ENCODE results near the gene RALGPS1. TPM values are rescaled to one million over a fixed set of nuclear protein-coding genes. Genes with fewer than 3 reads are reported as not detected.
A peak's percentile ranks its signal among the peaks of the same experiment; 100 is the strongest.

RALGPS1 gene
- total RNA-seq, 2 experiments from 2014 or later = 1.9 to 2.2 TPM

DNA sequence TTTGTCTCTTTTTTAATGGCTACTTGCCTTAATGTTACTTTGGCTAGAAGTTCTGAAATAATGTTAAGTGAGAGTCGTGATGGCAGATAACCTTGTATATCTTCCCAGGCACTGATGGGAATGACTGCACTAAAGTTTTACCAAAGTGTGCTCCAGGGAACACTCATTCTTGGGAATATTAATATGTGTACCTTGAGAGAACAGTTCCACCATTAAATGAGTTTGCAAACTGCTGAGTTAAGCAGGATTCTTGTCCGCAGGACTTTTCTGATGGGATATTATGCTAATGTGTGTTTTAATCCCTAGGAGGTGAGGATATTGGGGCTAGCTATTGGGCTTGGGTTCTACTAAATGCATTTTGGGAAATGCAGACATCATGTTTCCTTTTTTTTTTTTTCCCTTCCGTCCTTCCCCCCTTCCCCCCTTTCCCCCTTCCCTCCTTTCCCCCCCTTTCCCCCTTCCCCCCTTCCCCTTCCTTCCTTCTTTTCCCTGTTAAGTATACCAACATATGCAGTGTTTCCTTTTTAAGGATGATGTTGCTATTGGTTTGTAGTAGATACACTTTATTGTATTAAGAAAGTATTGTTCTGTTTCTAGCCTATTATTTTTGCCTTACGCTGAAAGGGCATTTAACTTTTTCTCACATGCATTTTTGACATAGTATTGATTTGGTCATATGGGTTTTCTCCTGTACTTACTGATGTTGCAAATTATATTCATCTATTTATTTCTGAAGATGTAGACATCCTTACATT is 38.6 kb upstream of the RALGPS1 start:
- POLR2A ChIA-PET = interaction anchor here (0.5 kb wide), 1 partner anchor 1082 kb away, joined by 3 read pairs; no protein-coding TSS in a partner anchor
- Mint-ChIP-seq H3K27me3 (no peaks in the 10 kb centered on the region), H3K4me1 (ENCODE audit: low read depth) (peaks cover 36% of the 10 kb centered on the region), H3K4me3 (no peak overlapping the region), H3K9me3 (no peaks in the 10 kb centered on the region), H3K36me3 (ENCODE audit: low read depth) (peaks cover 20% of the 10 kb centered on the region), H3K27ac (peak overlapping the region; percentile 1)
- TF ChIP-seq, protein P1, sequence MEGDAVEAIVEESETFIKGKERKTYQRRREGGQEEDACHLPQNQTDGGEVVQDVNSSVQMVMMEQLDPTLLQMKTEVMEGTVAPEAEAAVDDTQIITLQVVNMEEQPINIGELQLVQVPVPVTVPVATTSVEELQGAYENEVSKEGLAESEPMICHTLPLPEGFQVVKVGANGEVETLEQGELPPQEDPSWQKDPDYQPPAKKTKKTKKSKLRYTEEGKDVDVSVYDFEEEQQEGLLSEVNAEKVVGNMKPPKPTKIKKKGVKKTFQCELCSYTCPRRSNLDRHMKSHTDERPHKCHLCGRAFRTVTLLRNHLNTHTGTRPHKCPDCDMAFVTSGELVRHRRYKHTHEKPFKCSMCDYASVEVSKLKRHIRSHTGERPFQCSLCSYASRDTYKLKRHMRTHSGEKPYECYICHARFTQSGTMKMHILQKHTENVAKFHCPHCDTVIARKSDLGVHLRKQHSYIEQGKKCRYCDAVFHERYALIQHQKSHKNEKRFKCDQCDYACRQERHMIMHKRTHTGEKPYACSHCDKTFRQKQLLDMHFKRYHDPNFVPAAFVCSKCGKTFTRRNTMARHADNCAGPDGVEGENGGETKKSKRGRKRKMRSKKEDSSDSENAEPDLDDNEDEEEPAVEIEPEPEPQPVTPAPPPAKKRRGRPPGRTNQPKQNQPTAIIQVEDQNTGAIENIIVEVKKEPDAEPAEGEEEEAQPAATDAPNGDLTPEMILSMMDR (IDR thresholded peaks at IDR 0.05) = no peak
- ATAC-seq = no peak
- CTCF ChIA-PET = no interaction called here
- intact Hi-C loops (cut with micrococcal nuclease) = no loop called here
- no peak for DNase-seq

DNA sequence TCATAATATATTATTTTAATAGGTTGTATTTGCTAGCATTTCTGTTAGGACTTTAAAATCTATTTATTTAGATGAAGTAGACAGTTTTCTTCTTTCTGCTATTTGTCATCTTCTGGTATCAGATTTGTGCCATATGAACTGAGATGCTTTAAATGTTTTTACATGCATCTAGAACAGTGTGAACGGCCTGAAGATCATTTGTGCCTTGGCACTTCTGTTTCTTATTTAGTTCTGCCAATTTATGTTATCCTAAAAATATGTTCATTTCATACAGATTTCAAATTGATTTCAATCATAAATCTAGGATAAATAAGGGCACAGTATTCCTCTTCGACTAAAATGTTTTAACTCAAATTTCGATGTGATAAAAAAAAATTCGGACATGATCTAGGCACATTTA is 38.1 kb upstream of the RALGPS1 start:
- intact Hi-C loops (cut with micrococcal nuclease) = no loop called here
- TF ChIP-seq, protein P1 (IDR thresholded peaks at IDR 0.05) = no peak
- Mint-ChIP-seq H3K27me3 (no peaks in the 10 kb centered on the region), H3K27ac (no peak overlapping the region), H3K36me3 (ENCODE audit: low read depth) (peaks cover 20% of the 10 kb centered on the region), H3K9me3 (no peaks in the 10 kb centered on the region), H3K4me3 (no peak overlapping the region), H3K4me1 (ENCODE audit: low read depth) (peaks cover 36% of the 10 kb centered on the region)
- POLR2A ChIA-PET = interaction anchor here (0.5 kb wide), 1 partner anchor 1083 kb away, joined by 3 read pairs; no protein-coding TSS in a partner anchor
- DNase-seq (no peak), ATAC-seq (no peak)
- CTCF ChIA-PET = no interaction called here

DNA sequence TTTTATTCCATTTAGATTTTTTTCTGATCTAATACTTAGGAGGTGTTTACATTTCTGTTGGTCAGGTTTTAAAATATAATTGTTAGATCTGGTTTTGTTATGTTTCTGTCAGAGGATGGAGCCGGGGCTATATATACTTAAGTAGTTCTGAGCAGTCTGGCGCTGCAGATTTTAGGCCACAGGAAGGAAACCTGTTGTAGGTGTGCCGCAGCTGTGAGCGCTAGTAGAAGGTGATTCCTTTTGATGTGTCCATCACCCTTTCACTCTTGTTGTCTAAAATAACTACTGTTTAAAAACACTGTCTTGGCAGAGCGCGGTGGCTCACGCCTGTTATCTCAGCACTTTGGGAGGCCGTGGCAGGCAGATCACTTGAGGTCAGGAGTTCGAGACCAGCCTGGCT is 37.2 kb upstream of the RALGPS1 start:
- Mint-ChIP-seq H3K4me1 (ENCODE audit: low read depth) (peaks cover 33% of the 10 kb centered on the region), H3K36me3 (ENCODE audit: low read depth) (peaks cover 20% of the 10 kb centered on the region), H3K9me3 (no peaks in the 10 kb centered on the region), H3K27me3 (no peaks in the 10 kb centered on the region), H3K4me3 (no peak overlapping the region), H3K27ac (no peak overlapping the region)
- TF ChIP-seq, protein P1 (IDR thresholded peaks at IDR 0.05) = no peak
- ChIA-PET CTCF (no interaction called here), POLR2A (no interaction called here)
- DNase-seq (peak; percentile 9), ATAC-seq (no peak)
- intact Hi-C loops (cut with micrococcal nuclease) = no loop called here

DNA sequence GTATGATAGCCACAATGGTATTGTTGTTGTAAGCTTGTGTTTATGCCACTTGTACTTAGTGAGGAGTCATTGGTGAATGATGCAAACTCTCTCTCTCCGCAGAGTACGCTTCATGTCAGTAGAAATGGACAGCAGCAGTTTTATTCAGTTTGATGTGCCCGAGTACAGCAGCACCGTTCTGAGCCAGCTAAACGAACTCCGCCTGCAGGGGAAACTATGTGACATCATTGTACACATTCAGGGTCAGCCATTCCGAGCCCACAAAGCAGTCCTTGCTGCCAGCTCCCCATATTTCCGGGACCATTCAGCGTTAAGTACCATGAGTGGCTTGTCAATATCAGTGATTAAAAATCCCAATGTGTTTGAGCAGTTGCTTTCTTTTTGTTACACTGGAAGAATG is 35.3 kb upstream of the RALGPS1 start:
- H3K27me3 Mint-ChIP-seq = no peaks in the 10 kb centered on the region
- ATAC-seq (no peak), DNase-seq (no peak)
- POLR2A ChIA-PET = interaction anchor here (0.7 to 0.9 kb wide), 2 partner anchors 14 to 17 kb away, joined by 3 read pairs; no protein-coding TSS in a partner anchor
- H3K4me1 Mint-ChIP-seq (ENCODE audit: low read depth) = peaks cover 26% of the 10 kb centered on the region
- CTCF ChIA-PET = no interaction called here
- no peaks in the 10 kb centered on the region for H3K9me3 Mint-ChIP-seq
- H3K36me3 Mint-ChIP-seq (ENCODE audit: low read depth) = peaks cover 20% of the 10 kb centered on the region
- intact Hi-C loops (cut with micrococcal nuclease) = no loop called here
- TF ChIP-seq, protein P1 (IDR thresholded peaks at IDR 0.05) = no peak
- H3K27ac Mint-ChIP-seq = no peak overlapping the region
- no peak overlapping the region for H3K4me3 Mint-ChIP-seq

DNA sequence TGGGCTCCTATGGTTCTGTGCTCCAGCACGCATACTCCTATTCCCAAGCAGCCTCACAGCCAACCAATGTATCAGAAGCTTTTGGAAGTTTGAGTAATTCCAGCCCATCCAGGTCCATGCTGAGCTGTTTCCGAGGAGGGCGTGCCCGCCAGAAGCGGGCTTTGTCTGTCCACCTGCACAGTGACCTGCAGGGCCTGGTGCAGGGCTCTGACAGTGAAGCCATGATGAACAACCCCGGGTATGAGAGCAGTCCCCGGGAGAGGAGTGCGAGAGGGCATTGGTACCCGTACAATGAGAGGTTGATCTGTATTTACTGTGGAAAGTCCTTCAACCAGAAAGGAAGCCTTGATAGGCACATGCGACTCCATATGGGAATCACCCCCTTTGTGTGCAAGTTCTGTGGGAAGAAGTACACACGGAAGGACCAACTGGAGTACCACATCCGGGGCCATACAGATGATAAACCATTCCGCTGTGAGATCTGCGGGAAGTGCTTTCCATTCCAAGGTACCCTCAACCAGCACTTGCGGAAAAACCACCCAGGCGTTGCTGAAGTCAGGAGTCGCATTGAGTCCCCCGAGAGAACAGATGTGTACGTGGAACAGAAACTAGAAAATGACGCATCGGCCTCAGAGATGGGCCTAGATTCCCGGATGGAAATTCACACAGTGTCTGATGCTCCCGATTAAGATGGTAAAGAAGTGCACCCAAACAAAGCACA is 34.2 kb upstream of the RALGPS1 start:
- DNase-seq = no peak
- Mint-ChIP-seq H3K4me1 (ENCODE audit: low read depth) (peaks cover 25% of the 10 kb centered on the region), H3K27ac (no peak overlapping the region), H3K4me3 (no peak overlapping the region), H3K36me3 (ENCODE audit: low read depth) (peaks cover 20% of the 10 kb centered on the region), H3K9me3 (no peaks in the 10 kb centered on the region), H3K27me3 (no peaks in the 10 kb centered on the region)
- TF ChIP-seq, protein P1 (IDR thresholded peaks at IDR 0.05) = no peak
- no peak for ATAC-seq
- POLR2A ChIA-PET = no interaction called here
- intact Hi-C loops (cut with micrococcal nuclease) = no loop called here
- CTCF ChIA-PET = no interaction called here
